ENCODE results near the gene HNF1B.

HNF1B gene

GRCh38 chr17:37762666-37763065 lies 17.8 kb upstream of the HNF1B start:
- no peak for TF ChIP-seq PATZ1 (CRISPR knock-in tag; IDR thresholded peaks at IDR 0.05; ENCODE audit: borderline replicate concordance)
- TF ChIP-seq BACH2 (CRISPR knock-in tag; IDR thresholded peaks at IDR 0.05; ENCODE audit: borderline replicate concordance): no peak
- TF ChIP-seq RARB (CRISPR knock-in tag; IDR thresholded peaks at IDR 0.05): no peak

GRCh38 chr17:37761961-37762360 lies 17.1 kb upstream of the HNF1B start:
- TF ChIP-seq POU6F1 (CRISPR knock-in tag; IDR thresholded peaks at IDR 0.05; ENCODE audit: borderline replicate concordance, low read depth): no peak
- no peak for TF ChIP-seq CSDC2 (CRISPR knock-in tag; IDR thresholded peaks at IDR 0.05)
- no peak for TF ChIP-seq PATZ1 (CRISPR knock-in tag; IDR thresholded peaks at IDR 0.05; ENCODE audit: borderline replicate concordance)
- TF ChIP-seq GLIS3 (CRISPR knock-in tag; IDR thresholded peaks at IDR 0.05): no peak
- TF ChIP-seq CSRNP3 (CRISPR knock-in tag; IDR thresholded peaks at IDR 0.05): no peak
- no peak for TF ChIP-seq SNAI2 (CRISPR knock-in tag; IDR thresholded peaks at IDR 0.05)
- no peak for TF ChIP-seq TCF4 (CRISPR knock-in tag; IDR thresholded peaks at IDR 0.05; ENCODE audit: borderline replicate concordance)
- TF ChIP-seq ZNF565 (CRISPR knock-in tag; conservative IDR thresholded peaks at IDR 0.05; ENCODE audit: low read depth): no peak
- no peak for TF ChIP-seq ISL1 (CRISPR knock-in tag; IDR thresholded peaks at IDR 0.05)

More at GRCh38 chr17:37762666-37763065, 17.8 kb upstream of the HNF1B start:
- no peak for ATAC-seq

GRCh38 chr17:37761059-37761458 lies 16.2 kb upstream of the HNF1B start:
- no peak for TF ChIP-seq ARNTL (CRISPR knock-in tag; IDR thresholded peaks at IDR 0.05; ENCODE audit: borderline replicate concordance, low read depth)
- TF ChIP-seq TCF4 (CRISPR knock-in tag; IDR thresholded peaks at IDR 0.05; ENCODE audit: borderline replicate concordance): no peak
- TF ChIP-seq PPARA (CRISPR knock-in tag; IDR thresholded peaks at IDR 0.05; ENCODE audit: borderline replicate concordance): no peak
- no peak for TF ChIP-seq ZFP3 (CRISPR knock-in tag; IDR thresholded peaks at IDR 0.05)
- no peak for TF ChIP-seq BACH2 (CRISPR knock-in tag; IDR thresholded peaks at IDR 0.05; ENCODE audit: borderline replicate concordance)
- TF ChIP-seq ZNF8 (CRISPR knock-in tag; IDR thresholded peaks at IDR 0.05): no peak
- TF ChIP-seq ZNF565 (CRISPR knock-in tag; conservative IDR thresholded peaks at IDR 0.05; ENCODE audit: low read depth): no peak
- no peak for TF ChIP-seq ZFP30 (CRISPR knock-in tag; IDR thresholded peaks at IDR 0.05)
- no peak for TF ChIP-seq POU6F1 (CRISPR knock-in tag; IDR thresholded peaks at IDR 0.05; ENCODE audit: borderline replicate concordance, low read depth)
- no peak for TF ChIP-seq PATZ1 (CRISPR knock-in tag; IDR thresholded peaks at IDR 0.05; ENCODE audit: borderline replicate concordance)
- TF ChIP-seq CSRNP3 (CRISPR knock-in tag; IDR thresholded peaks at IDR 0.05): no peak
- no peak for TF ChIP-seq TOX (CRISPR knock-in tag; IDR thresholded peaks at IDR 0.05; ENCODE audit: borderline replicate concordance)
- no peak for TF ChIP-seq CSDC2 (CRISPR knock-in tag; IDR thresholded peaks at IDR 0.05)
- TF ChIP-seq OSR1 (CRISPR knock-in tag; IDR thresholded peaks at IDR 0.05): no peak
- no peak for TF ChIP-seq ISL1 (CRISPR knock-in tag; IDR thresholded peaks at IDR 0.05)
- ATAC-seq: no peak

More at GRCh38 chr17:37761961-37762360, 17.1 kb upstream of the HNF1B start:
- ATAC-seq: no peak

Data from SK-N-SH treated with all-trans-retinoic acid at 6 μM for 48 hours (cell line).